Neural progenitor cell (in vitro differentiated cells): ENCODE measurements around the gene DERL2.

ENCODE experiments used
- EZH2 ChIP-seq: fragments of 200-600 bp; sonication (generic); IDR thresholded peaks from 2 replicates; pipeline ENCODE4 v1.6.1; 2017; ENCODE audit warnings: antibody characterized with exemption, mild to moderate bottlenecking, moderate library complexity
- EZH2phosphoT487 ChIP-seq: fragments of 200-600 bp; sonication (generic); IDR thresholded peaks from 2 replicates; pipeline ENCODE4 v1.6.1; 2017; ENCODE audit warnings: antibody characterized with exemption
- TF ChIP-seq, protein P1 (sequence below): fragments of 200-600 bp; sonication (generic); IDR thresholded peaks from 2 replicates; pipeline ENCODE4 v1.5.1; 2017; ENCODE audit warnings: antibody characterized with exemption, mild to moderate bottlenecking

GRCh38 chr17:5480962-5481361 lies 5.0 kb downstream of the DERL2 start:
- no peak for TF ChIP-seq EZH2
- TF ChIP-seq, protein P1, sequence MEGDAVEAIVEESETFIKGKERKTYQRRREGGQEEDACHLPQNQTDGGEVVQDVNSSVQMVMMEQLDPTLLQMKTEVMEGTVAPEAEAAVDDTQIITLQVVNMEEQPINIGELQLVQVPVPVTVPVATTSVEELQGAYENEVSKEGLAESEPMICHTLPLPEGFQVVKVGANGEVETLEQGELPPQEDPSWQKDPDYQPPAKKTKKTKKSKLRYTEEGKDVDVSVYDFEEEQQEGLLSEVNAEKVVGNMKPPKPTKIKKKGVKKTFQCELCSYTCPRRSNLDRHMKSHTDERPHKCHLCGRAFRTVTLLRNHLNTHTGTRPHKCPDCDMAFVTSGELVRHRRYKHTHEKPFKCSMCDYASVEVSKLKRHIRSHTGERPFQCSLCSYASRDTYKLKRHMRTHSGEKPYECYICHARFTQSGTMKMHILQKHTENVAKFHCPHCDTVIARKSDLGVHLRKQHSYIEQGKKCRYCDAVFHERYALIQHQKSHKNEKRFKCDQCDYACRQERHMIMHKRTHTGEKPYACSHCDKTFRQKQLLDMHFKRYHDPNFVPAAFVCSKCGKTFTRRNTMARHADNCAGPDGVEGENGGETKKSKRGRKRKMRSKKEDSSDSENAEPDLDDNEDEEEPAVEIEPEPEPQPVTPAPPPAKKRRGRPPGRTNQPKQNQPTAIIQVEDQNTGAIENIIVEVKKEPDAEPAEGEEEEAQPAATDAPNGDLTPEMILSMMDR: no peak
- no peak for TF ChIP-seq EZH2phosphoT487
